ENCODE data around the gene KCNJ12.
"Not testable (repeated sequence)": the region's sequence is repeated elsewhere in the genome, so short reads cannot be mapped to it uniquely, and the experiment has no call there.

The KCNJ12 gene

DNA sequence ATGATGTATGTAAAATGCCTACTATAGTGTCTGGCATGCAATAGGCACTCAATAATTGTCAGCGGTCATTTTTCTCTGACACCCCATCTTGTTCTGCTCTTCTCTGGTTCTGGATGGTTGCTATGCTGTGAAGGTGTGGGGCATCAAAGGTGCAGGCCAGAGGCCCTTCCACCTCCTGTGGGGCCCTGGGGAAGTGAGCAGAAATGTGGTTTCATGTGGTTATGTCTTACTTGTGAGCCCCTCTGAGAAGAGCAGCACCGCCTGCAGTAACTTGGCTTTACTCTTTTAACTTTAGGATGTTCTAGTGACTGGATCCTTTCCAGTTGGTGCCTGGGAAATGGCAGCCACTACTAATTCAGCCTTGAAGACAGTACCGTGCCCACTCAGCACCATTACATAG, 32.1 kb downstream of the KCNJ12 start:
- DNase-seq (ENCODE audit: low spot score): not testable (repeated sequence)

DNA sequence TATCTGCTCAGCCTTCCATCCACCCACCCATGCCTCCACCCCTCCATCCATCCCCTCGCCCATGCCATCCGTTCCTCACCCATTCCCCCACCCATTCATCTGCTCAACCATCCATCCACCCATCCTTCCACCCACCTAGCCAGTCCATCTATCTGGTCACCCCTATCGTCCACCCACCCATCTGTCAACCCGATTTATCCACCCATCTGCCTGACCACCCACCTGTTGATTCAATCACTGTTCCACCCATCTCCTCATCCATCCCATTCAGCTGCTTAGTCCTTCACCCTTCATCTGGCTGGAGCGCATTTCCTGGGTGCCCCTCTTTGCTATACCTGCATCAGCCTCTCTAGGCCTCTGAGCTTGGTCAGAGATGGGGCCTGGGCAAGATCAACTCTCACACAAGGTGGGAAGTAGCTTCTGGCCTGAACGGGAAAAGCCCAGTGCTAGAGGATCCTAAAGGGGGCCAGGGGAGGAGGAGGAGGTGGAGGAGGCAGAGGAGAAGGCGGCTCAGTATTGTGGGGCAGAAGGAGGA, 32.7 kb downstream of the KCNJ12 start:
- DNase-seq (ENCODE audit: low spot score): not testable (repeated sequence)

DNA sequence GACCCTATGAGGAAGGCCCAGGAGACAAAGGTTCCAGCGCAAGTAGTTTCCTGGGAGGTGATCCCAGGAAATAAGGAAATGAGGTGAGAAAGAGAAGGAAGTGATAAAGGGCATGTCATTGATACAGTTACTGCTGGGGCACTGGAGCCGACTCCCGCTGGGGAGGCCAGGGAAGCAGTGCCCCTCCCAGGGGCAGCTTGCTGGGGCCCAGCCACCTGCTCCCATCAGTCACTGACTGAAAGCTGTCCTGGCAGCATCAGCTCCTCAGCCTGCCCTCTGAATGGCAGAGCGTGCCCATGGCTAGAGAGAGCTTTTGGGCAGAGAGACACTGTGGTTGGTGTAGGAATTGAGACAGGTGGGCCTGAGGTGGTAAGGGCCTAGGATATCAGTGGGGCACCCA, 33.2 kb downstream of the KCNJ12 start:
- DNase-seq (ENCODE audit: low spot score): not testable (repeated sequence)

DNA sequence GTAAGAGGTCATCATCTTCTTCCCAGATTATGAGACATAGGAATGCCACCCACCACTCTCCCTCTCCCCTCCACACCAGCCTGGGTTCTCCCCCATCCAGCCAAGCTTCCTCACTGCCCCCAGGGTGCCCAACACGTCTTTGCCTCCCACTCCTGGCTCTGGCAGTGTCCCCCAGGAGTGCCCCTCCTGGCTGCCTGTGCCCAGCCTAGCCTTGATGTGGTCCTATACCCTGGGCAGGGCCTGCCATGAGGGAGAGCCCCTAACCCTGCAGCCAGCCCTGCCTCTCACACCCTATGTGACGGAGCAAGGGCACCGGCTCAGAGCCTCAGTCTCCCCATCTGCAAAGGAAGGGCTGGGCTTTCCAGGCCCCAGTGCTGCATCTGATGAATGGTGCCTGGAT, 33.8 kb downstream of the KCNJ12 start:
- not testable (repeated sequence) for DNase-seq (ENCODE audit: low spot score)

DNA sequence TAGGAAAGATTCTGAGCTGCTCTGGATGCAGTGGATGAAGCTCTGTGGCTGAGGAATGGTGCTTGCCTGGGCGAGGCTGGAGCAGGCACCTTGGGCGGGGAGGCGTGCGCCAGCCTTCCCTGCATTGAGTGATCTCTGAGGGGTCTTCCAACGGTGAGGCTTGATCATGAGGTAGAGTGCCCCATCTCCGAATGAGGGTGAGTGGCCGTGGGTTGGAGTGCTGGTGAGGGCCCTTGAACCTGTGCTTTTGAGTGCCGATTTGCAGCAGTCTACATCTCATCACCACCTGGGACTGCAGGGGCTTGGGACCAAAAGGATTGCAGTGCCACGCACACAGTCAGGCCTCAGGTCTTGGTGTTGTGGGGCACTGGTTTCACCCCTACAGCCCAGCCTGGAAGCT, 34.2 kb downstream of the KCNJ12 start:
- DNase-seq (ENCODE audit: low spot score): not testable (repeated sequence)

DNA sequence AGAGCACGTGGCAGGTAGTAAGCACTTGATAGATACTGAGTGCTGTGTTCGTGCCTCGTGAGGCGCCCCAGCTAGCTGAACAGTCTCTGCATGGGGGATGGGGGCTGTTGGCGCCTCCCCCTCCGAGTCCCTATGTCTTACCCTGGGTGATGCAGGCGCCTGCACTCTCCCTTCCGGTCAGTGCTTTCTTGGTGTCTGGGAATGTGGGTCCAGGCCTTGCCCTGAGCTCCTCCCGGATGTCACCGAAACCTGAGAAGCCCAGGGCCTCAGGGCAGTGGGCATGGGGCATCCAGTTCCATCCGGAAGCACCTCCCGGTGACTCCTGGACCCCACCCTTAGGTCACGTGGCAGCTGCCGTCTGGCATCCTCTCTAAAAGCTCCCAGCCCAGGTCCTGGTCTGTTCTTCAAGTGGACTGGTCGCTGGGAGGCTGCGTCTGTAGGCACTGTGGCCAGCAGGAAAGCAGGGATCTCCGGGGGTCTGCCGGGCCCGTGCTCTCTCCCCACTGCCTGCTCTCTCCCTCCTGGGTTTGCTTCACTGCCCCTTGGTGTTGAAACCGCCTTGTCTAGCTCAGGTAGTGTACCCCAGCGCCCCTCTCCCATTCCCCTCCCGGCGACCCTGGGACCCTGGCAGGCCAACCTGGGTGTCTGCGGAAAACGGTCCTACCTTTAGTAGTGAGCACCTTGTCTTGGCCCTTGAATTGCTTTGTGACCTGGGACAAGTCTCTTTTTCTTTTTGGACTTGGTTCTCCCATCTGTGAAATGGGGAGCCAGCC, 34.9 kb downstream of the KCNJ12 start:
- DNase-seq (ENCODE audit: low spot score): not testable (repeated sequence)

DNA sequence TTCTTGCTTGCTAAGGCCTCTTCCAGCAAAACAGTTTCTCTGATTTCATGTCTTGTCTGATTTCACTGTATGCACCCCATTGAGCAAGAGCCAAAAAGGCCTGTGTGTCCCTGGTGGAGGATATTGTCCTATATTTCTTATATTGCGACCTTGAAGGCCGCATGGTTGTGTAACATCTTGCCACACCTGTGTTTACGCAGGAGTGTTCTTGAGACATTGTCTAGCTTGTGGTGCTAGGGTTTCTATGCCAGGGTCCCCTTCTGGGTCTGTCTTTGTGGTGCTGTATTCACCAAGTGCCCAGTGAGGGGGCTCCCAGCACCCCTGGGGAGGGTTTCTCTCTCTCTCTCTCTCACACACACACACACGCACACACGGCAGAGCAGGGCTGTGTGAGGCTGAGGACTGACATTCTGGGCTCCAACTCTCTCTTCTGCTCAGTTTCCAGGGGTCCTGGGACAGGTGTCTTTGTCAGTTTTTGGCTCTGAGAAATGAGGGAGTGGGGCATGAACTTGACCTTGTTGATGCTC, 35.6 kb downstream of the KCNJ12 start:
- not testable (repeated sequence) for DNase-seq (ENCODE audit: low spot score)

DNA sequence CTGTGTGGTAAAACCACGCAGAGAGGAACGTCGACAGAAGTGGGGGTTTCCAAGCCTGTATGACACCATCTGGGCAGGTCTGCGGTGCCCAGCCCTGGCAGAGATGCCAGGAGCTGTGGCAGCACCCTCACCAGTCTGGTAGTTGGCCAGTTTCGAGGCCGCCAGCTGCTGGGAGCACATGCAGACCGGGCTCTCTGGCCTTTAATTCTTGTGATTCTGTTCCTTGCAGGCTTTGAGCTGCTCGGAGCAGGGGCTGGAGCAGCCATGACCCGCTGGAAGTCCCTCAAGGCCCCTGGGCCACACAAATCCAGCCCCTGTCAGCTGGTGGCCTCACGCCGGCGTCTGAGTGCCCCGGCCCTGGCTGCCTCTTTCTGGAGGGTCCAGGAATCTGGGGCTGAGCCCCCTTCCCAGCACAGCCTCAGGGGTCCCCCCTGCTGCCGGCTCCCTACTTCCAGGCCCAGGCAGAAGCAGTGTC, 36.1 kb downstream of the KCNJ12 start:
- not testable (repeated sequence) for DNase-seq (ENCODE audit: low spot score)

DNA sequence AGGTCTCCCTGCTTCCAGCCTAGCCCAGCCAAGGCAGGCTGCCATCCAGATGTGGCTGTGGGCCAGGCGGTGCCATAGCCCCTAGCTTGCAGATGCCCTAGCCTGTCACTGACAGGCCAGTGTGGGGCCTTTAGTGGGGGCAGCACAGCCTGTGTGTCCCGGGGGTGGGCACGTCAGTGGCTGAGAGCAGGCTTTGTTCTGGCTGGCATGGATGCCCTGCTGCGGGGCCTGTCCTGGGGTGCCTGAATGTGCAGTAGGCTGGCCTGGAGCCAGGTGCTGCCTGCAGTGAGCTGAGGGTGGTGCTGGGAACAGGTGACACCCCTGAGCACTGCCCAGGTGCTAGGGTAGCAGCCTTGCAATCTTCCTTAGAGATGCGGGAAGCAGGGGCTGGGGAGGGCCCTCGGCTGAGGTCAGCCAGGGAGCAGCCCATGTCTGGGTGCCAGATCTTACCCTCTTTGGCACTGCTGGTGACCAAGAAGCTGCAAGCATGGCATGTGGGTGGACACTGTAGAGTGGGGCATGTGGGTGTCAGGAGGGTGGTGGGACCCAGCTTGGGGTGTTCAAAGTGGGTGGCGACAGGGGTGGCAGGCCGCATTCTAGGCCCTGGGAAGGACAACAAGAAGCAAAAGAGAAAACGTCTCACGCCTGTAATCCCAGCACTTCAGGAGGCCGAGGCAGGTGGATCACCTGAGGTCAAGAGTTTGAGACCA, 37.6 kb downstream of the KCNJ12 start:
- DNase-seq (ENCODE audit: low spot score): not testable (repeated sequence)

DNA sequence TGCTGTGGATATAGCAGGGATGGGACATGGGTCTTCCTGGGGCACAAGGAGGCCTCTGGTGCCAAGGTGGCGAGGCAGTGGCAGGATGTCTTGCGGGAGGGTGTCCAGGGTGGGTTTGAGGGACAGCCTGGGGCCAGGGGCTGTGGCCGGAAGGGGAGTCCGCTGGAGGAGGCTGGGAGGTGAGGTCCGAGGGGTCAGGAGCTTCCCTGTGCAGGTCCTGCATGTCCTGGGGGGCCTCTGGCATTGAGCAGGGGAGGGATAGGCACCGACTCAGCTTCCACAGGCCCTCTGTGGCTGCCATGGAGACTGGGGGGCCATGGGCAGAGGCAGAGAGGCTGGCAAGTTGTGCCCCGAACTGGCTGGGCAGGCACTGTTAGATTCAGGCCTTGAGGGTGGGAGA, 38.5 kb downstream of the KCNJ12 start:
- DNase-seq (ENCODE audit: low spot score): not testable (repeated sequence)

DNA sequence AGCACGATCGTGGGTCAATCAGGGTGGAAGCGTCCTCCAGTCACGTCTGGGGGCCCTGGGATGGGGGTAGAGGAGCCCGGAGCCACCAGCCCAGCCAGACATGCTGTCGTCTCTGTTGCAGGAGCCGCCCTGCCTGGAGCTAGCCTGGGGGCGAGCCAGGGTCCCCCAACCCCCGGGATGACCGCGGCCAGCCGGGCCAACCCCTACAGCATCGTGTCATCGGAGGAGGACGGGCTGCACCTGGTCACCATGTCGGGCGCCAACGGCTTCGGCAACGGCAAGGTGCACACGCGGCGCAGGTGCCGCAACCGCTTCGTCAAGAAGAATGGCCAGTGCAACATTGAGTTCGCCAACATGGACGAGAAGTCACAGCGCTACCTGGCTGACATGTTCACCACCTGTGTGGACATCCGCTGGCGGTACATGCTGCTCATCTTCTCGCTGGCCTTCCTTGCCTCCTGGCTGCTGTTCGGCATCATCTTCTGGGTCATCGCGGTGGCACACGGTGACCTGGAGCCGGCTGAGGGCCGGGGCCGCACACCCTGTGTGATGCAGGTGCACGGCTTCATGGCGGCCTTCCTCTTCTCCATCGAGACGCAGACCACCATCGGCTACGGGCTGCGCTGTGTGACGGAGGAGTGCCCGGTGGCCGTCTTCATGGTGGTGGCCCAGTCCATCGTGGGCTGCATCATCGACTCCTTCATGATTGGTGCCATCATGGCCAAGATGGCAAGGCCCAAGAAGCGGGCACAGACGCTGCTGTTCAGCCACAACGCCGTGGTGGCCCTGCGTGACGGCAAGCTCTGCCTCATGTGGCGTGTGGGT, 39.2 kb downstream of the KCNJ12 start:
- not testable (repeated sequence) for DNase-seq (ENCODE audit: low spot score)

DNA sequence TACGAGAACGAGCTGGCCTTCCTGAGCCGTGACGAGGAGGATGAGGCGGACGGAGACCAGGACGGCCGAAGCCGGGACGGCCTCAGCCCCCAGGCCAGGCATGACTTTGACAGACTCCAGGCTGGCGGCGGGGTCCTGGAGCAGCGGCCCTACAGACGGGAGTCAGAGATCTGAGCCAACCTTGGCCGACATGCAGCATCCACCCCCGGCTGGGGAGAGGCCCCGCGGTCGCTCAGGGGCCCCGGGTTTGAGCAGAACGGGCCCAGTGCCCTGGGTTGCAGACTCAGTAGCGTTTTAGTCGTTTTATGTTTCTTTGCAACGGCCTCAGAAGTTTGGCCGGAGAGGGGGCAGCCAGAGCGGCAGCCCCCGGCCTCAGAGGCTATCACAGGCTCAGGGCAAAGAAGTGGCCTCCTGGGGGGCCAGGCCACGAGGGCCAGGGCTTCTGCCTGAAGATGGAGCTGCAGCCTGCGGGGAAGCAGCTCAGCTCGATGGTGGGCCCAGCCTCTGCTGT, 40.4 kb downstream of the KCNJ12 start:
- DNase-seq (ENCODE audit: low spot score): not testable (repeated sequence)

DNA sequence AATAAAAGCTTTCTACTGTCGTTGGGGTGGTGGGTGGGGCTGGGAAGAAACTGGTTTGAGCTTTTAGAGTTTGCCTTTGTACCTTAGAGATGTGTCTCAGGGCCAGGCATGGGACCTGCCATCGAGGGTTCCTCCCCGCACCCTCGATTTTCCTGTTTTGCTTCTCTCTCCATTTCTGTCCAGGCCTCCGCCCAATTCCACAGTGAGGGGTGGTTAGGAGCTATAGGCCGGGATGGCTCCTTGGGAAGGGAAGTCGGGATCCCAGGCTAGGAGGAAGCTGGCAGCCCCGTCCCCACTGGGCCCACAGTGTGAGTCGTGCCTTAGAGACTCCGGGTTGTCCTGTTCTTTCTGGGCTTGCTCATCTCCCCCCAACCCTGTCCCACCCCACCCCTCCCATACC, 41.2 kb downstream of the KCNJ12 start:
- DNase-seq (ENCODE audit: low spot score): not testable (repeated sequence)

DNA sequence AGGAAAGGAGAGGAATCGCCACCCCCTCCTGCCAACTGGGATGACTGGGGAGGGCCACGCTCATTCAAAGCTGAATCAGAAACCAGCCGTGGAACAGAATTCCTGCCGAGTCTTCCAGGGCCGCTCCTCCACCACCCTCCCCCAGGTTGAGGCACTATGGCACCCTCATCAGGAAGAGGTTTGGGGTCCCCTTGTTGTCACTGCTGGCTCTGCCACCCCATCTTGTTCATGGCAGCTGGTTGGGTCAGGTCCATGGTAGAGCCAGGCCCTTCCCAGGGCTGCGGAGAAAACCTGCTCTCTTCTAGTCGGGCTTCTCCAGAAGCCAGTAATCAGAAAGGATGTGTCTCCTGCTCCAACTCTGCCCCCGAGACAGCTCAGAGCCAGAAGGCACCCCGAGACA, 41.8 kb downstream of the KCNJ12 start:
- DNase-seq (ENCODE audit: low spot score): no peak

DNA sequence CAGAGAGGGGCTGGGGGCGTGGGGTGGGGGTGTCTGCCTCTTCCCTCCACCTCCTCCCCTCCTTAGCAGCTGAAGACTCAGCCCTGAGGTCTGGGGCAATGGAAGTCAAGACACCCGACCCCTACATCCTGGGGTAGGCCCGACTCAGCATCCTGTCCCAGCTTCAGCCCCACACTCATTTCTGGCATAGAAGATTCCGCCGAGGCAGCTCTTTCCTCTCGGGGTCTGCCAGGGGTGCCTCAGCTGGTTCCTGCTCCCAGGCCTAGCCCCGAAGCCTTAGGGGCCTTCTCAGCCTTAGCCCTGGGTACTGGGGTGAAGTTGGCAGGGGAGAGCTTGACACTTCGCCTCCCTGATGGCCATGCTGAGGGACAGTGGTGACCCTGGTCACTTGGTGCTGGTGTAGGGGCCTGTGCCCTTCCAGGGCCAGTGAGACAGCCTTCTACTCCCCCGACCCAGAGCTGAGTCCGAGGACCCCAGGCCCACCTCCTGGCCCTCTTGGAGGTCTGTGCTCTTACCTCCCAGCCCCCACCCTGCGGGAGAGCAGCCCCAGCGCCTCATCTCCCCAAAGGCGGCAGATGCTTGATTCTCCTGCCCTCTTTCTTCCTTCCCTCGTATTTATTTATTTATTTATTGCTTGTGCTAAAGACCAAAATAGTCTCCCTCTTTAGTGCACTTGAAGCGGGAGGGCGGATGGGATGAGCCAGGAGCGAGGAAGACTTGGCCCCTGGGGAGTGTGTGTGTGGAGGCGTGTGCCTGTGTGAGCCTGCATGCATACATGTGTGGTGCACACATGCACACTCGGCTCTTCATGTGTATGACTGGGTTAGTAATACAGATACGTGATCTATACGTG, 42.5 kb downstream of the KCNJ12 start:
- no peak for DNase-seq (ENCODE audit: low spot score)

DNA sequence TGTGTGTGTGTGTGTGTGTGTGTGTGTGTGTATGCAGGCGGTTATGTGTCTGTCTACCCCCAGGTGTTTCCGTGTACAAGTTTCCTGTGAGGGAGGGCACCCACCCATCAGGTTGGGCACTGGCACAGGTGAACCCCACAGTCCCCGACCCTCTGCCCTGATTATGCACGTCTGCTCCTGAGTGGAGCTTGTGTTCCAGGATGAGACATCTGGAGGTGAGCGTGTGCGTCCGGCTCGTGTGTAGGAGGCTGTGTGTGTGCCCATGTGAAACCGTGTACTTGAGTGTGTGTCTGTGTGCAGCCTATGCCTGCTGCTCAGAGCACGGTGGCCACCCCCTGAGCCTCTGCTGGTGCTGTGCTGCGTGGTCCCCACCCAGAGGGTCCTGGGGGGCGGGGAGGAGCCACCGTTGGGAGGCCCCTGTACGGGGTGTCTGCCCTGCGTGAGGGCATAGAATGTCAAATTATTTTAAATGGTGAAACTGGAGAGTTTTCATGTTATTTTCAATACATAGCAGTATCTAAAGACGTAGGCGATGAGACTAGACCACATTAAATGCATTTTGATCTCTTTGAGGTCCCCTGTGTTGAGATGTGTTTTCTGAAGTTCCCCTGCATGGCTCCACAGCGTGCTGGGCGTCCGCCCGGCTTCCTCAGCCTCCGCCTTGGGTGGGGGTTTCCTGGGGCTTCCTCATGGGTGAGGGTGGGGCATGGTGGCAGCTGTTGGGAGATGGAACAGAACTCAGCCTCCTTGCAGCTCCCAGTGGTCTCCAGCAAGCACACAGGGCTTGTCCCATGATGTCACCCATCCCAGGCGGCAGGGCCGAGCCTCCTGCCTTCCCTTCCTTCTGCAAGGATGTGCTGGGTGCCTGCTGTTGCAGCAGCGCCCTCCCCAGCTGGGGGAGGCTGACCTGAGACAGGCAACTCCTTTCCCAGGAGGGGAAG, 43.4 kb downstream of the KCNJ12 start:
- DNase-seq (ENCODE audit: low spot score): peak; percentile 31

DNA sequence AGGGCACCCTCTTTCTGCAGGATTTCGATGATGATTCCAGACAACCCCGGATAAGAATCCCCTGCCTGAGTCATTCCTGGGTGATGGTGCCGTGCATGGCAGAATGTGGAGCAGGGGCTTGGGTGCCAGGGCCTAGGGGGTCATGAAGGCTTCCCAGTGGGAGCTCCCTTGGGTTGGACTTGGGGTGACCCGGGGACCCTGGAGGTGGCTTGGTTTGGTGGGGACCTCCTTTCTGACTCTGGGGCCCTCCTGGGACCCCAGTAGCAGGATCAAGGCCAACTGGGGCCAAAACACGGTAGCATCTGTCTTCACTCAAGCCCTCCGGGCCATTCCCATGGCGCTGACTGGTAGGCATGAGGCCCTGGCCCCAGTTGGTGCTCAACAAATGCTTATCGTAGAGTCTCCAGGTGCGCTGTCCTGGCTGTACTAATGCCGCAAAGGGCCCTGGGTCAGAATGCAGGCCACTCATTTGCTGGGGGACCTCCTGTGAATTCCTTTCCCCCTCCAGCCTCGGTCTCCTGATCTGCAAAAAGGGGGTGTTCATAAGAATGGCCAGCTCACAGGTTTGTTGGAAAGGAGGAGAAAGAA, 44.4 kb downstream of the KCNJ12 start:
- DNase-seq (ENCODE audit: low spot score): not testable (repeated sequence)

DNA sequence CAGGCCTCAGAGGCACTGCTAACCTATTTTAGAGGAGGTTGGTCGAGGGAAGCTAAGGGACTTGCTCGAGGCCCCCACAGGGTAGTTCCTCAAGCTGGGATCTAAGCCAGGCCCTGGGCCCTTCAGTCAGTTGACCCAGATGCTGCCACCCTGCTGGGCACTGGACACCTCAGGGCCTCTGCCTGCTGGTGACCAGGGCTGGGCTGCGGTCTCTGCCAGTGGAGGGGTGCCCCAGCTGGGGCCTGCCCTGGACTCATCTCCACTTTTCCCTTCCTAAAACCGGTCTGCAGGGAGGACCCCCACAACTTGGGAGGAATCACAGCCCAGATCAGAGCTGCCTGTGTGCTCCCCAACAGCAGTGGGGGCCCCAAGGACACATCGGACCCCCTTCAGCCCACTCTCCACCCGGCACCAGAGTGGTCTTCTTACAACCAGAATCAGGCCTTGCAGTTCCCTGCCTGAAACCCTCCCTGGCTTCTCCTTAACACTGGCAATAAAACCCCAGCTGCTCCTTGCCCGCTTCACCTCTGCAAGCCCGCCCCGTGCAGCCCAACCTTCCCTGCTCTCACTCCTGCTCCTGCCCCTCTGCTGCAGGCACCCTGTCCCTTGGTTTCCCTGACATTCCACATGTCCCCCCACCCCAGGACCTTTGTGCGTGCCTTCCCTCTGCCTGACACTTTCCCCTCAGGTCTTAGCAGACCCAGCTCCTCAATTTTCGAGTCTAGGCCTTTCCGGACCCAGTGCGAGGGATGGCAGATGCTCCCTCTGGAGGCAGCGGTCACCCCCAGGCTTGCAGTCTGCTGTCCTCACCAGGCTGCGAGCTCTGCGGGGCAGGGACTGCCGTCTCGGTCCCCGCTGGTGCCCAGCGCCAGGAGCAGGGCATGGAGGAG, 45.5 kb downstream of the KCNJ12 start:
- not testable (repeated sequence) for DNase-seq (ENCODE audit: low spot score)
